LNCaP clone FGC (cell line): ENCODE data around the gene UQCC2.

Experiments used
- DNase-seq: peaks from one replicate; pipeline ENCODE4 v3.0.0-alpha.2; 2011; ENCODE audit warnings: low read depth
- H3K4me3 ChIP-seq: 2 replicates; pipeline ENCODE4 v1.5.1; 2011; ENCODE audit warnings: mild to moderate bottlenecking, low read depth, low read length, control low read depth
- TF ChIP-seq, protein P1 (sequence below): IDR thresholded peaks from 2 replicates; pipeline ENCODE4 v1.5.1; 2012; ENCODE audit warnings: mild to moderate bottlenecking; ENCODE audit not compliant: control insufficient read depth, insufficient read depth; ENCODE audit errors: extremely low read depth

The UQCC2 gene

DNA sequence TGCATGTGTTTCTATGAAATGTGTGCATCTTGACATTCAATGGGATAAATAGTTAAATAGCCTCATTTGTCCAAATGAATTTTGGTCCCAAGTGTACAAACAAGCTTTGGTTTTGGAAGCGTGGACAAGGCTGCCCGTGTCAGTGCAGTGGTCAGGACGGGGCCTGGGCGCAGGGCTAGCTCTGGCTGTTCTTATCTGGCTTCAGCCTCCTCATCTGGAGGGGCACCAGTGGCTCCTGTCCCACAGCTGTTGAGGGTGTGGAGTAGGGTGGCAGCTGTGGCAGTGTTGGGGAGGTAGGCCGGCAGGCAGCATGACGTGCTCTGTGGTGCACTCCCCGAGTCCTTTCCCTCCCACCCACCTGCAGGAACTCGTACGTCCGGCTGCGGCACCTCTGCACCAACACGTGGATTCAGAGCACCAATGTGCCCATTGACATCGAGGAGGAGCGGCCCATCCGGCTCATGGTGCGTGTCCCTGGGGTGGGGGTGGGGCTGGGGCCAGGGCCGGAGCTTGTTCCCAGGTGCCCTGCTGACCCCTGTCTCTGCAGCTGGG is 46.9 kb downstream of the UQCC2 start:
- TF ChIP-seq, protein P1, sequence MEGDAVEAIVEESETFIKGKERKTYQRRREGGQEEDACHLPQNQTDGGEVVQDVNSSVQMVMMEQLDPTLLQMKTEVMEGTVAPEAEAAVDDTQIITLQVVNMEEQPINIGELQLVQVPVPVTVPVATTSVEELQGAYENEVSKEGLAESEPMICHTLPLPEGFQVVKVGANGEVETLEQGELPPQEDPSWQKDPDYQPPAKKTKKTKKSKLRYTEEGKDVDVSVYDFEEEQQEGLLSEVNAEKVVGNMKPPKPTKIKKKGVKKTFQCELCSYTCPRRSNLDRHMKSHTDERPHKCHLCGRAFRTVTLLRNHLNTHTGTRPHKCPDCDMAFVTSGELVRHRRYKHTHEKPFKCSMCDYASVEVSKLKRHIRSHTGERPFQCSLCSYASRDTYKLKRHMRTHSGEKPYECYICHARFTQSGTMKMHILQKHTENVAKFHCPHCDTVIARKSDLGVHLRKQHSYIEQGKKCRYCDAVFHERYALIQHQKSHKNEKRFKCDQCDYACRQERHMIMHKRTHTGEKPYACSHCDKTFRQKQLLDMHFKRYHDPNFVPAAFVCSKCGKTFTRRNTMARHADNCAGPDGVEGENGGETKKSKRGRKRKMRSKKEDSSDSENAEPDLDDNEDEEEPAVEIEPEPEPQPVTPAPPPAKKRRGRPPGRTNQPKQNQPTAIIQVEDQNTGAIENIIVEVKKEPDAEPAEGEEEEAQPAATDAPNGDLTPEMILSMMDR = no peak
- no peak for DNase-seq
- H3K4me3 ChIP-seq = no peak overlapping the region

DNA sequence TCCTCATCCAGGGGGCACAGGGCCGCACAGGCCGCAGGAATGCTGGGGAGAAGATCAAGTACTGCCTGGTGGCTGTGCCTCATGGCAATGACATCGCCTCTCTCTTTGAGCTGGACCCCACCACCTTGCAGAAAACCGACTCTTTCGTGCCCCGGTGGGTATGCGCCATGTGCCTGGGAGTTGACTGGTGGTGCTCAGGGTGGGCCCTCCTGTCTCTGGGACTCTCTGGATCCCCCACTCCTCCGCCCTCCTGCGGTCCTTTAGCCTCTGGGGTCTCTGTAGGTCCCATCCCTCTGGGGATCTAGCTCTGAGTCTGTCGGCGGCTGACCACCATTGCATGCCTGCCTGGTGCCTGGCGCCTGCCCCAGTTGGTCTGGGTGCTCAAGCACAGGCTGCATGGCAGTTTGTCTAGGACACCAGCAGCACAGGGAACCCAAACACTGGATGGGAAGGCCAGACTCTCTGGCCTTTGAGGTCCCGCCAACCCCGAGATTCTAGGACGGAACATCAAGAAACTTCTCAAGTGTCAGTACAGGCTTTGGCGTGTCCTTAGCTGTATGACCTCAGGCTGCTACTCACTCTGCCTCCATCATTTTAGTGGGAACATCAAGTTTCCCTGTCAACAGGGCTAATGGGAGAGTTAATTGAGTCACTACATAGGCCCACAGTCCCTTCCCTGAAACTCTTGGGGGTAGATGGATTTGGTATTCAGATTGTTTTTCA is 47.6 kb downstream of the UQCC2 start:
- TF ChIP-seq, protein P1 = no peak
- H3K4me3 ChIP-seq = no peak overlapping the region
- no peak for DNase-seq

GRCh38 chr6:33663028-33663427 is 48.5 kb downstream of the UQCC2 start:
- TF ChIP-seq, protein P1 = no peak
- DNase-seq = no peak
- H3K4me3 ChIP-seq = no peak overlapping the region

DNA sequence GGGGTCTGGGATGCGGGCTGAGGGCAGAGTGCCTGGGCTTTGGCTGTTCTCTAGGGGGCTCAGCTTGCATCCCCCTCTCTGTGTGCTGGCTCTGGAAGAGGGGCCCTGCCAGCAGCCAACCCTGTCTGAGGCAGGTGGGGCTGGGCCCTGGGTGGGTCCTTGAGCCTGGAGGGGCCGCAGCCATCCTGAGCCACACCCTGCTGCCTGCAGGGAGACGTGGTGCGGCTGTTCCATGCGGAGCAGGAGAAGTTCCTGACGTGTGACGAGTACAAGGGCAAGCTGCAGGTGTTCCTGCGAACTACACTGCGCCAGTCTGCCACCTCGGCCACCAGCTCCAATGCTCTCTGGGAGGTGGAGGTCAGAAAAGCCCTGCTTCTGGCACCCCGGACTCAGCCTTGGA is 49.2 kb downstream of the UQCC2 start:
- H3K4me3 ChIP-seq = no peak overlapping the region
- TF ChIP-seq, protein P1 = no peak
- no peak for DNase-seq

- H3K4me3 ChIP-seq = no peak overlapping the region
- DNase-seq = no peak
- TF ChIP-seq, protein P1 = no peak
These were observed 50.2 kb downstream of the UQCC2 start for GRCh38 chr6:33661106-33661838.

- DNase-seq = no peak
- TF ChIP-seq, protein P1 = no peak
- H3K4me3 ChIP-seq = no peak overlapping the region
These were observed 51.5 kb downstream of the UQCC2 start for GRCh38 chr6:33659986-33660385.
